ENCODE measurements around the gene GNAT1.

GNAT1 gene

GRCh38 chr3:50238549-50239026, 47.2 kb downstream of the GNAT1 start:
- no peak for DNase-seq (ENCODE audit: extremely low spot score)
- no peak for TF ChIP-seq BHLHE40 (IDR thresholded peaks at IDR 0.05; ENCODE audit: borderline replicate concordance)
- TF ChIP-seq ZNF384 (IDR thresholded peaks at IDR 0.05), result no peak
- ChIA-PET POLR2A (interaction anchor here (1.1 kb wide), 1 partner anchor 8 kb away, joined by 3 read pairs; no protein-coding TSS in a partner anchor), CTCF (interaction anchor here (0.9 to 1.6 kb wide), 3 partner anchors 8 to 20 kb away, joined by 3 to 7 read pairs (median 3); no protein-coding TSS in a partner anchor)

- ChIA-PET POLR2A (interaction anchor here (1.0 kb wide), 1 partner anchor 11 kb away, joined by 3 read pairs; no protein-coding TSS in a partner anchor), CTCF (no interaction called here)
- no peak for DNase-seq (ENCODE audit: extremely low spot score)
- TF ChIP-seq, protein P1, sequence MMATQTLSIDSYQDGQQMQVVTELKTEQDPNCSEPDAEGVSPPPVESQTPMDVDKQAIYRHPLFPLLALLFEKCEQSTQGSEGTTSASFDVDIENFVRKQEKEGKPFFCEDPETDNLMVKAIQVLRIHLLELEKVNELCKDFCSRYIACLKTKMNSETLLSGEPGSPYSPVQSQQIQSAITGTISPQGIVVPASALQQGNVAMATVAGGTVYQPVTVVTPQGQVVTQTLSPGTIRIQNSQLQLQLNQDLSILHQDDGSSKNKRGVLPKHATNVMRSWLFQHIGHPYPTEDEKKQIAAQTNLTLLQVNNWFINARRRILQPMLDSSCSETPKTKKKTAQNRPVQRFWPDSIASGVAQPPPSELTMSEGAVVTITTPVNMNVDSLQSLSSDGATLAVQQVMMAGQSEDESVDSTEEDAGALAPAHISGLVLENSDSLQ (IDR thresholded peaks at IDR 0.05), result no peak
- no peak for TF ChIP-seq ZNF384 (IDR thresholded peaks at IDR 0.05)
- no peak for TF ChIP-seq ELF4 (IDR thresholded peaks at IDR 0.05)
- no peak for TF ChIP-seq ARNT (IDR thresholded peaks at IDR 0.05)
- no peak for TF ChIP-seq SP1 (IDR thresholded peaks at IDR 0.05)
- no peak for TF ChIP-seq CTBP1 (IDR thresholded peaks at IDR 0.05; ENCODE audit: borderline replicate concordance)
- no peak for TF ChIP-seq LEF1 (IDR thresholded peaks at IDR 0.05; ENCODE audit: borderline replicate concordance)
Measured at GRCh38 chr3:50239649-50240048, 48.2 kb downstream of the GNAT1 start.

- TF ChIP-seq FOXM1 (IDR thresholded peaks at IDR 0.05; ENCODE audit: borderline replicate concordance), result no peak
- TF ChIP-seq NFRKB (IDR thresholded peaks at IDR 0.05), result no peak
- TF ChIP-seq, protein P1 (IDR thresholded peaks at IDR 0.05), result no peak
- no peak for TF ChIP-seq LEF1 (IDR thresholded peaks at IDR 0.05; ENCODE audit: borderline replicate concordance)
- no peak for TF ChIP-seq BHLHE40 (IDR thresholded peaks at IDR 0.05; ENCODE audit: borderline replicate concordance)
- no peak for TF ChIP-seq ELF4 (IDR thresholded peaks at IDR 0.05)
- no peak for TF ChIP-seq SUZ12 (IDR thresholded peaks at IDR 0.05)
- no peak for TF ChIP-seq FOXK2 (IDR thresholded peaks at IDR 0.05)
- TF ChIP-seq ZNF384 (IDR thresholded peaks at IDR 0.05), result no peak
- TF ChIP-seq ARNT (IDR thresholded peaks at IDR 0.05), result no peak
- no peak for TF ChIP-seq L3MBTL2 (conservative IDR thresholded peaks at IDR 0.05)
- no peak for TF ChIP-seq TARDBP (IDR thresholded peaks at IDR 0.05)
- TF ChIP-seq FOXA1 (IDR thresholded peaks at IDR 0.05), result no peak
- no peak for TF ChIP-seq HDGF (IDR thresholded peaks at IDR 0.05; ENCODE audit: borderline replicate concordance)
- no peak for TF ChIP-seq SP1 (IDR thresholded peaks at IDR 0.05)
- no peak for TF ChIP-seq CTBP1 (IDR thresholded peaks at IDR 0.05; ENCODE audit: borderline replicate concordance)
- POLR2A ChIA-PET, result interaction anchor here (1.3 kb wide), 1 partner anchor 96 kb away, joined by 3 read pairs; no protein-coding TSS in a partner anchor
- CTCF ChIA-PET, result interaction anchor here (0.8 to 1.5 kb wide), 3 partner anchors 15 to 19 kb away, joined by 4 to 8 read pairs (median 4); no protein-coding TSS in a partner anchor
- no peak for DNase-seq (ENCODE audit: extremely low spot score)
Measured at GRCh38 chr3:50241163-50241562, 49.8 kb downstream of the GNAT1 start.

DNA sequence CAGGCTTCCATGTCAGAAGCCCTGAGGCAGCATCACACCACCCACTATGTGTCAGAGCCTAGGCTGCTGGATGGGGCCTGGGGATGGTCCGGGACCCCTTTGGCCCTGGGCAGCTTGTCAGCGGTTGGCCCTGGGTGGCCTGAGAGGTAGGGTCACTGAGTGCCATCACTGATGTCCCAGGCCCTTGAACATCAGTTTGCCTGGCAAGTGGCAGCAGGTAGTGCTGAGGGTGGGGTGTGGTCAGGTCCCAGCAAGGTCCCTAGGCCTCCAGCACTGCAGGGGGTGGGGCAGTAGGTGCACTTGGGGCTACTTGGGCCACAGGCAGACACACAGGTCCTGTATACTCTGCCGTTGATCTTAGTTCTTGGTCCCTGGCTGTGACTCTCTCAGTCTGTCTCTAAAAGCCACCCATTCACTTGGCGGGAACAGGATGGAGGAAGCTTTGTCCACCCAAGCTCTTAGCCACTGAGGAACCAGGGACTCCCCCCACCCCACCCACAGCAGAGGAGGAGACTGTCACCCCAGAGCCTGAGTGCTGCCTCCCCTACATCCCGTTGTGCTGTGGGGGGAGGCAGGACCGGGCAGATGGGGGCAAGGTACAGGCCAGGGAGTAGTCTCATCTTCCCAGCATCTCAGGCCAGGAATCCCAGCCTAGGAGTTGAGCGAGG, 50.4 kb downstream of the GNAT1 start:
- POLR2A ChIA-PET, result interaction anchor here (1.3 kb wide), 1 partner anchor 95 kb away, joined by 3 read pairs; no protein-coding TSS in a partner anchor
- TF ChIP-seq SUZ12 (IDR thresholded peaks at IDR 0.05), result no peak
- TF ChIP-seq ZNF384 (IDR thresholded peaks at IDR 0.05), result no peak
- TF ChIP-seq SP1 (IDR thresholded peaks at IDR 0.05), result no peak
- TF ChIP-seq FOXM1 (IDR thresholded peaks at IDR 0.05; ENCODE audit: borderline replicate concordance), result no peak
- no peak for TF ChIP-seq TARDBP (IDR thresholded peaks at IDR 0.05)
- no peak for TF ChIP-seq FOXA1 (IDR thresholded peaks at IDR 0.05)
- TF ChIP-seq, protein P1 (IDR thresholded peaks at IDR 0.05), result no peak
- no peak for TF ChIP-seq L3MBTL2 (conservative IDR thresholded peaks at IDR 0.05)
- no peak for TF ChIP-seq HDGF (IDR thresholded peaks at IDR 0.05; ENCODE audit: borderline replicate concordance)
- no peak for TF ChIP-seq ARNT (IDR thresholded peaks at IDR 0.05)
- TF ChIP-seq ELF4 (IDR thresholded peaks at IDR 0.05), result no peak
- no peak for TF ChIP-seq NFRKB (IDR thresholded peaks at IDR 0.05)
- no peak for TF ChIP-seq BHLHE40 (IDR thresholded peaks at IDR 0.05; ENCODE audit: borderline replicate concordance)
- TF ChIP-seq FOXK2 (IDR thresholded peaks at IDR 0.05), result no peak
- no peak for TF ChIP-seq CTBP1 (IDR thresholded peaks at IDR 0.05; ENCODE audit: borderline replicate concordance)
- TF ChIP-seq LEF1 (IDR thresholded peaks at IDR 0.05; ENCODE audit: borderline replicate concordance), result no peak
- no peak for DNase-seq (ENCODE audit: extremely low spot score)
- CTCF ChIA-PET, result interaction anchor here (0.8 to 1.5 kb wide), 3 partner anchors 14 to 18 kb away, joined by 4 to 8 read pairs (median 4); no protein-coding TSS in a partner anchor

- TF ChIP-seq, protein P1 (IDR thresholded peaks at IDR 0.05), result no peak
- no peak for TF ChIP-seq SUZ12 (IDR thresholded peaks at IDR 0.05)
- no peak for TF ChIP-seq CTBP1 (IDR thresholded peaks at IDR 0.05; ENCODE audit: borderline replicate concordance)
- no peak for TF ChIP-seq LEF1 (IDR thresholded peaks at IDR 0.05; ENCODE audit: borderline replicate concordance)
- TF ChIP-seq HDGF (IDR thresholded peaks at IDR 0.05; ENCODE audit: borderline replicate concordance), result no peak
- no peak for TF ChIP-seq FOXA1 (IDR thresholded peaks at IDR 0.05)
- no peak for TF ChIP-seq ZNF384 (IDR thresholded peaks at IDR 0.05)
- no peak for TF ChIP-seq TARDBP (IDR thresholded peaks at IDR 0.05)
- TF ChIP-seq NFRKB (IDR thresholded peaks at IDR 0.05), result no peak
- no peak for TF ChIP-seq SP1 (IDR thresholded peaks at IDR 0.05)
- no peak for TF ChIP-seq FOXM1 (IDR thresholded peaks at IDR 0.05; ENCODE audit: borderline replicate concordance)
- TF ChIP-seq L3MBTL2 (conservative IDR thresholded peaks at IDR 0.05), result no peak
- TF ChIP-seq FOXK2 (IDR thresholded peaks at IDR 0.05), result no peak
- no peak for TF ChIP-seq BHLHE40 (IDR thresholded peaks at IDR 0.05; ENCODE audit: borderline replicate concordance)
- no peak for DNase-seq (ENCODE audit: extremely low spot score)
- ChIA-PET POLR2A (no interaction called here), CTCF (no interaction called here)
Measured at GRCh38 chr3:50242381-50242770, 51.0 kb downstream of the GNAT1 start.
